ENCODE data around the gene HS3ST5.
"Not testable (repeated sequence)": the region's sequence is repeated elsewhere in the genome, so short reads cannot be mapped to it uniquely, and the experiment has no call there.

The HS3ST5 gene

GRCh38 chr6:114051031-114051430, 291.8 kb downstream of the HS3ST5 start:
- H3K4me3 ChIP-seq (ENCODE audit: low read depth, low read length): no peak overlapping the region
- no peak for TF ChIP-seq CTCF (conservative IDR thresholded peaks at IDR 0.05; ENCODE audit: low read depth, low read length)
- DNase-seq (ENCODE audit: low read depth): no peak

GRCh38 chr6:114049367-114049966, 293.4 kb downstream of the HS3ST5 start:
- peak; percentile 45 for DNase-seq (ENCODE audit: low read depth)
- H3K4me3 ChIP-seq (ENCODE audit: low read depth, low read length): no peak overlapping the region
- TF ChIP-seq CTCF (conservative IDR thresholded peaks at IDR 0.05; ENCODE audit: low read depth, low read length): no peak

GRCh38 chr6:114044566-114044965, 298.3 kb downstream of the HS3ST5 start:
- not testable (repeated sequence) for H3K4me3 ChIP-seq (ENCODE audit: low read depth, low read length); DNase-seq (ENCODE audit: low read depth)

- no peak for TF ChIP-seq CTCF (conservative IDR thresholded peaks at IDR 0.05; ENCODE audit: low read depth, low read length)
- H3K4me3 ChIP-seq (ENCODE audit: low read depth, low read length): no peak overlapping the region
- no peak for DNase-seq (ENCODE audit: low read depth)
These were observed 300.4 kb downstream of the HS3ST5 start for GRCh38 chr6:114042267-114043016.

GRCh38 chr6:114040871-114041270, 302.0 kb downstream of the HS3ST5 start:
- TF ChIP-seq CTCF (conservative IDR thresholded peaks at IDR 0.05; ENCODE audit: low read depth, low read length): no peak
- peak; percentile 29 for DNase-seq (ENCODE audit: low read depth)
- no peak overlapping the region for H3K4me3 ChIP-seq (ENCODE audit: low read depth, low read length)

GRCh38 chr6:114039841-114040240, 303.0 kb downstream of the HS3ST5 start:
- TF ChIP-seq CTCF (conservative IDR thresholded peaks at IDR 0.05; ENCODE audit: low read depth, low read length): no peak
- H3K4me3 ChIP-seq (ENCODE audit: low read depth, low read length): no peak overlapping the region
- DNase-seq (ENCODE audit: low read depth): no peak

GRCh38 chr6:114033606-114034005, 309.2 kb downstream of the HS3ST5 start:
- no peak overlapping the region for H3K4me3 ChIP-seq (ENCODE audit: low read depth, low read length)
- no peak for DNase-seq (ENCODE audit: low read depth)
- no peak for TF ChIP-seq CTCF (conservative IDR thresholded peaks at IDR 0.05; ENCODE audit: low read depth, low read length)
